ENCODE measurements around the gene MTM1. TPM values are rescaled to one million over a fixed set of nuclear protein-coding genes. Genes with fewer than 3 reads are reported as not detected.

MTM1 gene
- total and polyA plus RNA-seq, 2 donors (not counting 1 experiment from before 2014, with no cell fraction given): 8.7 to 29.8 TPM

DNA sequence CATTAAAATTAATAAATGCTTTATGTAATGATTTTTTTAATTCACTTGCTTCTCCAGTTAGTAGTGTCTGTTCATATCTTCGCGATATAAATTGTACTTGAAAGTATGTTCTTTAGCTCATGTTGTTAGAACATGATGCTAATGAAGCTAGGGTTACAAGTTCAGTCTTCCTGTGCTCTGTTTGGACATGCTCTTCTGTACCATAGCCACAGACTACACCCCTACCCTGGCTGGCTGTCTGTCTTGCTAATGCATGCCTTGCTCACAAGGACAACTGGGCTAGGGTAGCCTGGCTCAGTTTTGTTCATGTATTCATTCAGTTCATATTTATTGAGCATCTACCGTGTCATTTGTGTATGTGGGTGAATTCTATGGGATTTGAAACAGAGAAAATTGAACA lies 74.0 kb downstream of the MTM1 start:
- CTCF ChIA-PET: no interaction called here
- no peak overlapping the region for H3K4me2 ChIP-seq (replicated peaks; ENCODE audit: low read depth, low read length, poor library complexity, severe bottlenecking)
- TF ChIP-seq, protein P1, sequence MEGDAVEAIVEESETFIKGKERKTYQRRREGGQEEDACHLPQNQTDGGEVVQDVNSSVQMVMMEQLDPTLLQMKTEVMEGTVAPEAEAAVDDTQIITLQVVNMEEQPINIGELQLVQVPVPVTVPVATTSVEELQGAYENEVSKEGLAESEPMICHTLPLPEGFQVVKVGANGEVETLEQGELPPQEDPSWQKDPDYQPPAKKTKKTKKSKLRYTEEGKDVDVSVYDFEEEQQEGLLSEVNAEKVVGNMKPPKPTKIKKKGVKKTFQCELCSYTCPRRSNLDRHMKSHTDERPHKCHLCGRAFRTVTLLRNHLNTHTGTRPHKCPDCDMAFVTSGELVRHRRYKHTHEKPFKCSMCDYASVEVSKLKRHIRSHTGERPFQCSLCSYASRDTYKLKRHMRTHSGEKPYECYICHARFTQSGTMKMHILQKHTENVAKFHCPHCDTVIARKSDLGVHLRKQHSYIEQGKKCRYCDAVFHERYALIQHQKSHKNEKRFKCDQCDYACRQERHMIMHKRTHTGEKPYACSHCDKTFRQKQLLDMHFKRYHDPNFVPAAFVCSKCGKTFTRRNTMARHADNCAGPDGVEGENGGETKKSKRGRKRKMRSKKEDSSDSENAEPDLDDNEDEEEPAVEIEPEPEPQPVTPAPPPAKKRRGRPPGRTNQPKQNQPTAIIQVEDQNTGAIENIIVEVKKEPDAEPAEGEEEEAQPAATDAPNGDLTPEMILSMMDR (IDR thresholded peaks at IDR 0.05): no peak
- no peak for TF ChIP-seq EZH2 (IDR thresholded peaks at IDR 0.05; ENCODE audit: borderline replicate concordance, insufficient read depth, low read depth, low read length, poor library complexity, severe bottlenecking)

DNA sequence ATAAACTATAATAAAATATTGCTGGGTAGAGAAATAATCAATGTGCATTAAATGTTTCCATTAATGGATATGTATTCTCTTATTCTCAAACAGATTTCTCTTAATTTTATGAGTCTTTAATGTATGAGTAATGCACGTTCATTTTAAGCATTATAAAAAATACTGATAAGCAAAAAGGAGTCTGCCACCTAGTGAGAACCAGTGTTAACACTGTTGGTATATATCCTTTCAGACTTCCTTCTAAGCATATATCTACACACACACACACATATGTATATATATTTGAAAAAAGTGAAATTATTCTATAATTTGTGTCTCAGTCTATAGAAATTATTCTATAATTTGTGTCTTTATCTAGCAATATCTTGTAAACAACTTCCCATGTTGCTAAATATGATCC lies 74.8 kb downstream of the MTM1 start:
- H2AFZ ChIP-seq (ENCODE audit: insufficient read depth, low read depth, low read length, poor library complexity, severe bottlenecking): no peak overlapping the region
- no peaks in the 10 kb centered on the region for H4K20me1 ChIP-seq (ENCODE audit: control insufficient read depth, insufficient read depth, low read length, poor library complexity, severe bottlenecking)
- intact Hi-C loops (cut with micrococcal nuclease): no loop called here
- Mint-ChIP-seq H3K27me3 (no peaks in the 10 kb centered on the region), H3K4me1 (no peaks in the 10 kb centered on the region), H3K9me3 (ENCODE audit: insufficient read depth) (no peaks in the 10 kb centered on the region), H3K4me3 (no peak overlapping the region), H3K27ac (no peak overlapping the region)
- H3K36me3 ChIP-seq (replicated peaks in 1 of 2; ENCODE audit: control extremely low read depth in 1 of 2, control insufficient read depth in 1 of 2, extremely low read depth in 1 of 2, insufficient read depth in 2 of 2, low read length in 1 of 2): peaks cover 5 to 42% of the 10 kb centered on the region in 2 experiments
- POLR2A ChIA-PET: interaction anchor here (0.7 kb wide), 1 partner anchor 45 kb away, joined by 3 read pairs; no protein-coding TSS in a partner anchor
- no peak for ATAC-seq (ENCODE audit: low read depth)
- TF ChIP-seq EZH2 (IDR thresholded peaks at IDR 0.05; ENCODE audit: borderline replicate concordance, insufficient read depth, low read depth, low read length, poor library complexity, severe bottlenecking): no peak
- TF ChIP-seq, protein P1 (IDR thresholded peaks at IDR 0.05): no peak
- H3K4me2 ChIP-seq (replicated peaks; ENCODE audit: low read depth, low read length, poor library complexity, severe bottlenecking): no peak overlapping the region
- no peaks in the 10 kb centered on the region for H3K4me1 ChIP-seq (ENCODE audit: control insufficient read depth in 2 of 2, insufficient read depth in 2 of 2, low read length in 2 of 2)
- CTCF ChIA-PET: no interaction called here
- H3K9me3 ChIP-seq (ENCODE audit: control extremely low read depth in 1 of 3, control insufficient read depth in 2 of 3, insufficient read depth in 1 of 3, low read length in 2 of 3): no peaks in the 10 kb centered on the region
- H3K27ac ChIP-seq (ENCODE audit: low read length in 2 of 2): no peak overlapping the region
- H3K79me2 ChIP-seq (ENCODE audit: control insufficient read depth, insufficient read depth, low read length): no peaks in the 10 kb centered on the region
- no peak for DNase-seq
- no peaks in the 10 kb centered on the region for H3K27me3 ChIP-seq (replicated peaks in 1 of 4; ENCODE audit: control extremely low read depth in 1 of 4, control insufficient read depth in 3 of 4, insufficient read depth in 4 of 4, low read length in 3 of 4)
- no peak overlapping the region for H3K4me3 ChIP-seq (ENCODE audit: control extremely low read depth in 1 of 5, extremely low read depth in 1 of 5, insufficient read depth in 1 of 5, low read depth in 2 of 5, low read length in 4 of 5)
- WGBS (ENCODE audit: insufficient coverage): no CpG with 5 or more reads among the region's 1 CpG
- no peak overlapping the region for H3K9ac ChIP-seq (ENCODE audit: low read length)

More for the DNA sequence above, 74.0 kb downstream of the MTM1 start:
- Histone ChIP-seq H3K79me2 (ENCODE audit: control insufficient read depth, insufficient read depth, low read length) (no peaks in the 10 kb centered on the region), H2AFZ (ENCODE audit: insufficient read depth, low read depth, low read length, poor library complexity, severe bottlenecking) (no peak overlapping the region), H3K4me1 (ENCODE audit: control insufficient read depth in 2 of 2, insufficient read depth in 2 of 2, low read length in 2 of 2) (no peaks in the 10 kb centered on the region), H3K9ac (ENCODE audit: low read length) (no peak overlapping the region), H3K36me3 (replicated peaks in 1 of 2; ENCODE audit: control extremely low read depth in 1 of 2, control insufficient read depth in 1 of 2, extremely low read depth in 1 of 2, insufficient read depth in 2 of 2, low read length in 1 of 2) (peaks cover 5 to 39% of the 10 kb centered on the region in 2 experiments), H3K4me3 (ENCODE audit: control extremely low read depth in 1 of 5, extremely low read depth in 1 of 5, insufficient read depth in 1 of 5, low read depth in 2 of 5, low read length in 4 of 5) (no peak overlapping the region), H3K9me3 (ENCODE audit: control extremely low read depth in 1 of 3, control insufficient read depth in 2 of 3, insufficient read depth in 1 of 3, low read length in 2 of 3) (no peaks in the 10 kb centered on the region), H4K20me1 (ENCODE audit: control insufficient read depth, insufficient read depth, low read length, poor library complexity, severe bottlenecking) (no peaks in the 10 kb centered on the region), H3K27ac (ENCODE audit: low read length in 2 of 2) (no peak overlapping the region), H3K27me3 (replicated peaks in 1 of 4; ENCODE audit: control extremely low read depth in 1 of 4, control insufficient read depth in 3 of 4, insufficient read depth in 4 of 4, low read length in 3 of 4) (no peaks in the 10 kb centered on the region)
- H3K4me3 Mint-ChIP-seq: no peak overlapping the region
- WGBS (ENCODE audit: insufficient coverage): no CpG with 5 or more reads among the region's 3 CpGs
- H3K4me1 Mint-ChIP-seq: no peaks in the 10 kb centered on the region
- H3K27me3 Mint-ChIP-seq: no peaks in the 10 kb centered on the region
- no peak overlapping the region for H3K27ac Mint-ChIP-seq
- no peaks in the 10 kb centered on the region for H3K9me3 Mint-ChIP-seq (ENCODE audit: insufficient read depth)
- intact Hi-C loops (cut with micrococcal nuclease): no loop called here
- no peak for DNase-seq
- ATAC-seq (ENCODE audit: low read depth): no peak
- POLR2A ChIA-PET: interaction anchor here (0.6 kb wide), 1 partner anchor 683 kb away, joined by 6 read pairs; no protein-coding TSS in a partner anchor

Measured in B cell (primary cell).